GF-D8 (cell line): Measurements from ENCODE around the gene ALDH3B2.
"Not testable (repeated sequence)": the region's sequence is repeated elsewhere in the genome, so short reads cannot be mapped to it uniquely, and the experiment has no call there.

Source experiments
- DNase-seq: peaks from one replicate; lab custom pipeline; 2025; lab: John Stamatoyannopoulos, UW

ALDH3B2 gene

DNA sequence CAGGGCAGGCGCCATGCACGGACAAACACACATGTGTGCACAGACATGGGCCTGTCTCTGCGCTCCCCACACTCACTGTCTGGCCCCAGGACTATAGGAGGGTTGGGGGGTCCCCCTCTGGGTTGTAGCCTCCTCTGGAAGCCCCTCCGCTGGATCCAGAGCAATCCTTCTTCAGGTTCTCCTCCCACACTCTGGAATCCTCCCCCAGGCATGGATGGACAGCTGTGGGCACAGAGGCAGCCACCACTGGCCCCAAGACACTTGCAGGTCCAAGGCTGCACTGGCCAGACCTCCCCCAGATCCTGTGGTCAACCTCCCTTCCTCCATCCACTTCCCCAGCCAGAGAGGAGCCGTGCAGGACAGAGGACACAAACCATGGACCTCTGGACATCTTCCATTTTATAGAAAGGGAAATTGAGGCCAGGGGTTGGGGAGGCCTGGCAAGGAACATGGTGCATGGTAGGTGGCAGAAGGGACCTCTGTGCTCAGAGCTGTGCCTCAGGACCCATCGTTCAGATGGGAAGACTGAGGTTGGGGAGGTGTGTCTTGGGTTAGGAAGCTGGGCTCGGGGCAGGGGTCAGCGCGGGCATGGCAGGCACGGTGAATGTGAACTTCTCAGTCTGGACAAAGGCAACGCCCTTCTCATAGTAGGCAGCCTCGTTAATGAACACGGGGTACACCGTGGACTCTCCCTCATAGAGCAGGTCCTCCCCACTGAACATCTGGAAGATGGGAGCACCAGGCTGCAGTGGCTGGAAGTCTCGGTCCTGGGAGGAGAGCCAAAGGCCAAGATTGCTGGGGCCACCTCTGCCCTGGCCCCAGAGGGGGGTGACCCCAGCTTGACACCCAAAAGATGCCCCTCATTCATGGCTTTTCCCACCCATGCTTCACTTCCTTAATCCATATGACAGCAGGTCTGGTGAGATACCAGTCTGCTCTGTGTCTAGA lies 32.0 kb downstream of the ALDH3B2 start:
- DNase-seq = no peak

- DNase-seq = no peak
Observed at GRCh38 chr11:67641338-67642172, 32.9 kb downstream of the ALDH3B2 start.

GRCh38 chr11:67640758-67641337 lies 33.6 kb downstream of the ALDH3B2 start:
- no peak for DNase-seq

- peak; percentile 12 for DNase-seq
Observed at GRCh38 chr11:67640021-67640757, 34.2 kb downstream of the ALDH3B2 start.

- no peak for DNase-seq
Observed at GRCh38 chr11:67639438-67639859, 35.0 kb downstream of the ALDH3B2 start, which contains the start of gene TBX10. TBX10 (minus strand) TSS chr11:67639763; CDS start chr11:67639472, 291 bp downstream.

DNA sequence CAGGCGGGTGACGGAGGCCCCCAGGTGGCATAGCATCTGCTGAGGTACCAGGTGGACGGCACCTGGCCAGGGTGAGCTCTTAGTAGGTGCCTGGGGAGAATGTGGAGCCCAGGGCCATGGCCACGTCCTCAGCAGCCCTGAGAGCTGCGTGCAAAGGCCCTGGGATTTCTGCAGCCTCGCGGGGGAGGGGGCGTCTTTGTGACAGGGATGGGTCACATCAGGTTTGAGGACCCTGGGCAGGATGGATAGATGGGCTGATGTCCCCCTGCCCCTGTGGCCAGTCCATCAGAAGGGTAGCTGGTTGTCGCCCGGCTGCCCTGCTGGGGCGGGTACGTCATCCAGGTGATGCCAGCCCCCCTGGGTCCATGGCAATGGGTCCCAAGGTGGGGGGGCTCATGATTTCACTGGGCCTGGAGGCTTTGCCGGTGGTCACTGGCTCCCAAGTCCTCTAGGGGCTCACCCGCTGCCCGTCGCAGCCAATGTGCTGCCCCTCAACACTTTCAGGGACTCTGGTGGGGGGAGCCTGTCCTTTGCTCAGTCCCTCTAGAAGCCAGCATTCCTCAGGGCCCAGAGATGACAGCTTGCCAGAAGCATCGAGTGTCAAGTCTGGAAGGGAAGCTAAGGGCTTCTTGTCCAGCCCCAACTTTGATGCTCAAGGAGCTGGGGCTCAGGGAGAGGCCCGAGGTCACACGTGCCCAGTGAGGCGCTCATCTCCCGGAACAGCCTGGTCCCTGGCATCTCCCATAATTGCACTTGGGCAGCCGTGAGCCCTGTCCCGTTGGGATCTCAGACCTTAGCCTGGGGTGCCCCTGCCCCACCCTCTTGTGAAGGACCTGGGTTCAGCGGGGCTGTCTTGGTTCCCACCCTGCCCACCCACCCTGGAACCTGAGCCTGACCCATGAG lies 35.6 kb downstream of the ALDH3B2 start:
- no peak for DNase-seq

DNA sequence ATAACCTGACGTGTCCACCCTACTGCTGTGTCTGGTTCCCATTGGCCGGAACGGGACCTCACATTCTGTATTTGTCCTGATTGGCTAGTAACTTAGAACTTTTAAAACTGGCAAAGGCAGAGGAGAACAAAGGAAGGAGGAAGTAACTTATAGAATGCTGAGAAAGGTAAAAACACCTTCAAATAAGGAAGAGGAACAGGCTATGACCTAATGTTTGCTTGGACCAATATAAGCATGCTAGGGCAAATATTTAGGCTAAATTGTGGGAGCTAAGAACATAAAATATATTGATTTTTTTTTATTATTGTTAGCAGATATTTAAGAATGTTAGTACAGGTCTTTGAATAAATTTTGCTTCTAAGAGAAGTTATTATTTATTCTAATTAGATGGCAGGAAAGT lies 37.0 kb downstream of the ALDH3B2 start:
- DNase-seq = not testable (repeated sequence)

- no peak for DNase-seq
Observed at GRCh38 chr11:67636962-67637361, 37.5 kb downstream of the ALDH3B2 start.

DNA sequence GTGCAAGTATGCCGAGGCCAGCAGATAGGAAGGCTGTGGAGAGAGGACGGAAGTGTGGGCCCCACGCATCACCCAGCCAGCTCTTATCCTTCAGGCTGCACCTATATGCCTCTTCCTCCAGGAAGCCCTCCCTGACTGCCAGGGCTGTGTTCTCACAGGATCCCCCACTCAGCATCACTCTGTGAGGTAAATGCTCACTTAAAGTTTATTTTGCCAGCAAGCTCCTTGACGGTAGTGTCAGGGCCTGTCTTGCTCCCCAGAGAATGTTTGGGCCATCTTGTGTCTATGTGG lies 39.2 kb downstream of the ALDH3B2 start:
- DNase-seq = no peak

DNA sequence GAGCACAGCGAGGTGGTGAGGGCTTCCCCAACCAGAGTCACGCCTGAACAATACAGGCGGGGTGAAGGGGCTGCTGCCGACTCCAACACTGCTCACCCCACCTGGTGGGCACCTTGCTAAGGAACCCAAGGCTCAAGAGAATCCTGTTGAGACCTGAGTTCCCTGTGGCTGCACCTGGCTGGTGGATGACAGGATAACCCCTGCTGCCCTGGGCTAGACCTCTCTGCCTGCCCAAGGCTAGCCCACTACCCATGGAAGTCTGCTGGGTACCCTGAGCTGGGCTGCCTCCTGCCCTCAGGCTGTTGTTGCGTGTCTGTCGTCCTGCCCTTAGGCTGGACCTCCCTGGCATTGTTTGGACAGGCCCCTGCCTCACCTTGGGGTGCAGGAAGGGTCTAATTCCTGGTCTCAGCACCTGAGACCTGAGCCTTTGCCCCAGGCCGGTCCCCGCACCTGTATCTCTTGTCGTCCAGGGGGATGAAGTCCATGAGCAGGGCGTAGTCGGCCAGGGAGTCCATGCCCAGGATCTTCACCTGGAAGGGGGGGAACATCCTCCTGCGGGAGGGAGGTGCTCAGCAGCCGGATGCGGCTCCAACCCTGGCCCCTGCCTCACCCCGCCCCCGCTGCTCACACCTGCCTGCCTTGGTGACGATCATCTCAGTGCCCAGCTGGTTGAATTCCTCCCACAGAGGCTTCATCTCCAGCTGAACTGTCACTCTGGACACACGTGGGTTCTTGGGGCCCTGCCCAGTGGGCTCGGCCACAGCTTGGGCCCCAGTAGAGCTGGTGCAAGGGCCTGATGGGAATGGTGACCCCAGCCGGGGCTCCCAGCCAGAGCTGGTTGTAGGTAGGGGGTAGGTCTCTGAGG lies 39.8 kb downstream of the ALDH3B2 start:
- no peak for DNase-seq

- DNase-seq = no peak
Observed at GRCh38 chr11:67633758-67634365, 40.6 kb downstream of the ALDH3B2 start.

GRCh38 chr11:67632982-67633755 lies 41.3 kb downstream of the ALDH3B2 start:
- no peak for DNase-seq

- DNase-seq = no peak
Observed at GRCh38 chr11:67632175-67632981, 42.0 kb downstream of the ALDH3B2 start.

DNA sequence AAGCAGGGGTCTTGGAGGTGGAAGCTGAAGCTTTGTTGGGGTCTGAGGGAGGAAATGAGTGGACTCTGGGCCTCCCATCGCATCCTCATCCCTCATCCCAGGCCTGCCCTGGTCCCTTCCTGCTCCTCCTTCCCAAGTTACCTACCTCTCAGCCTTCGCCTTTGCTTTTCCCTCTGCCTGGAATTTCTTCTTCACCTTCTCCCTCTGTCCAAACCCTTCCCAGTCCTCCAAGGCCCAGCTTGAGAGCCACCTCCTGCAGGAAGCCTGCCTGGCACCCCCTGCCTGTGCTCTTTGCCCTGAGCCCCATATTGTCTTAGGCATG lies 42.6 kb downstream of the ALDH3B2 start:
- no peak for DNase-seq

DNA sequence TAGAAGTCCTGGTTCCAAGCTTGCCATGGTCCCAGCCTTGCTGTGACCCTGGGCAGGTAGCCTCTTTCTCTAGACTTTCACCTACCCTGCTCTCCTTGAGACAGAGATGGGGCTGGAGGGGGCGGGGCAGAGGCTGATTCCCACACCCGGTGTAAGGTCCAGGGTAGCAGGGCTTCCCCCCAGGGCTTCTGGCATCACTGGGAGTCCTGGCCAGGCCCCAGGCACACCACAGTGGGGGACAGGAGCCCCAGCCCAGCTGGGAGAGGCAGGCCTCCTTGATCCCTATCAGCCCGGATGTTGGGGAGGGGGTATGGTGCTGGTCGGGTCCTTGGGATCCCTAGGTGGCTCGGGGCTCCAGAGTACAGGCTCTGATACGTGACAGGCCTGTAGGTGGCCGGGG lies 43.0 kb downstream of the ALDH3B2 start:
- no peak for DNase-seq

DNA sequence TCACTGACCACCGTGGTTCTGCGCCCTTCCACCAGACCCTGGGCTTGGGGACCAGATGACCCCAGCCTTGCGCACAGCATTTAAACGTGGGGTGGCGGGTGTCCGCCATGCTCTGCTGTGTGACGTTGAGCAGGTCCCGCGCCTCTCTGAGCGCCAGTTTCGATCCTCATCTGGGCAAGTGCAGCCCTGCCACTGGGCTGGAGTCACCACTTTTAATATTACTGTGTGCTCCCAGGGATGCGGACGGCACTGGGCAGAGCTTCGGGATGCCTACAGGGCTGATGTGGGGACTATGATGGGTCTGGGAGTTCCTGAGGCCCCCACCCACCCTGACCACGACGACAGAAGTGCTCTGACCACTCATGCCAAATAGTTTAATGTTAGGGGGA lies 43.5 kb downstream of the ALDH3B2 start:
- no peak for DNase-seq

DNA sequence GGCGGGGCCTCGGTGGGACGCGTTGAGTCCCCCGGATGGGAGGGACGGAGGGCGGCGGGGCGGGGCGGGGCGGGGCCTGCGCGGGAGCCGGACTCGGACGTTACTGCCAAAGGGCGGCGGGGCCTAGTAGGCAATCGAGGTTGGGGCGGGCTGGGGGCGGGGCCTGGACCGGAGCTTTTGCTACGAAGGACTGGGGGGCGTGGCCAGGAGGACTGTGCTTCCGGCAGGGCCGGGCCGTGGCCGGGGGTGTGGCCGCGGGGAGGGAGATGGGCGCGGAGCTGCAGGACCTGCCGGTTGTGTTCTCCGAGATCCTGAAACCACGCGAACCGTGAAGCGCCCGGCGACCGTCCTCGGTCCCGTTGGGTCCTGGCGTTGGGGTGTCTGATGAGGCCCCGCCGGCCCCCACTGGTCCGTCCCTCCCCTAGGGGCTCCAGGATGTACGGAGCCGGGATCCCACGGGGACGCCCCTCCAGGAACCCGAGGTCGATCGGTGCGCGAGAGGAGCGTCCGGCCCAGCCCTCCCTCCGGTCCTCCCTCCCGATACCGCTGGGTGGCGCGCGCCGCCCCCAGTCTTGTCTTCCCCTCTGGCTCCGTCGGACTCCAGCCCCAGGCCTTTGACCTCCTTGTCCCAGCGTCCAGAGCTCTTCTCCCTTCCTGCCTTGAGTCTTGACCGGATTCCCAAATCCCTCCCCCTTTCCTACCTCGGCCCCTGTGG lies 44.0 kb downstream of the ALDH3B2 start:
- DNase-seq = peak; percentile 88
